OCI-LY7 (cell line): ENCODE measurements around the gene MRAP.

Source experiments
- CTCF ChIP-seq: fragments of 200-600 bp; sonication (generic); conservative IDR thresholded peaks from 2 replicates; pipeline ENCODE4 v1.5.1; 2014; ENCODE audit warnings: mild to moderate bottlenecking, antibody characterized with exemption, low read length, moderate library complexity, mixed read lengths
- EZH2phosphoT487 ChIP-seq: fragments of 200-600 bp; sonication (generic); IDR thresholded peaks from 2 replicates; pipeline ENCODE4 v1.6.1; 2018; ENCODE audit warnings: low read depth, borderline replicate concordance, mild to moderate bottlenecking, mixed run types, antibody characterized with exemption, low read length, moderate library complexity, mixed read lengths

DNA sequence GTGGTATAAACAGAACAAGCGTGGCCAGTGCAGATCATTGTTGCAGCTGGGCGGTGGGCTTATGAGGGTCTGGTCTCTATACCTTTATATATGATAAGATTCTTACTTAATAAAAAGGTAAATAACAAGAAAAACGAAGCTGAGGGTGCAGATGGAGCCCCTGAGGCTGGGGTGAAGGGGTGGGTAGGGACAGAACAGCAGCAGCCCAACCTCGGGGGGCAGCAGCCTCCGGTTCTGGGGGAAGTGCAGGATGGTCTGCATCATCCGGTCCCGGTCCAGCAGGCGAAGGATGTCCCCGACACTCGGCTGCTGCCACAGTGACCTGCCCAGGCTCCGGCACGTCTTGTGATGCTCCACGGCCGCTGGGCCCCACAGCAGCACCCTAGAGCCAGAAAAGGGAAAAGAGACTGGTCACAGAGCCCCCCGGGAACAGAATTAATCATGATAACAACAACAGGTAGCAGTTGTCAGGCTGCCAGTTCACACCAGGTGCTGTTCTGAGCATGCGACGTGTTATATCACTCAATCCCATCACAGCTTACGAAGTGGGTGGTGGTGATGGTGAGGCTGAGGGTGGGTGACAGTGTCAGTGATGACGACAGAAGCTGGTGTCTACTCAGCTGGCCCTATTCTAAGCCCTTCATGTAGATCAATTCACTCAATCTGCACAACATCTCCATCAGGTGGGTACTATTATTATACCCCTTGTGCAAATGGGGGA, 35.5 kb downstream of the MRAP start:
- TF ChIP-seq CTCF = no peak
- TF ChIP-seq EZH2phosphoT487 = no peak
